PC-3 (cell line): ENCODE measurements around the gene ISOC1. TPM values are rescaled to one million over a fixed set of nuclear protein-coding genes. Genes with fewer than 3 reads are reported as not detected.

Experiments used
- ATAC-seq: fragments of 200-7000 bp; cut with Tn5 transposase; 2 replicates; pipeline ENCODE4 v1.9.1; 2020; ENCODE audit warnings: mild to moderate bottlenecking, moderate library complexity
- BruUV-seq: library from RNA; stranded (reverse); fragments of 400-500 nt; replicated peaks from 2 replicates; lab custom pipeline; 2021; lab: Mats Ljungman, UMichigan
- CTCF ChIA-PET: fragments of 300-600 bp; sonication (Branson Sonifier 250); formaldehyde crosslinking; loops from one replicate; lab custom pipeline; 2022; ENCODE audit warnings: antibody characterized with exemption; lab: Charles Lee
- POLR2A ChIA-PET: fragments of 300-600 bp; sonication (Branson Sonifier 250); formaldehyde crosslinking; loops from one replicate; lab custom pipeline; 2022; ENCODE audit warnings: antibody characterized with exemption; ENCODE audit not compliant: unreplicated experiment; lab: Charles Lee
- DNase-seq: peaks from one replicate; pipeline ENCODE4 v3.0.0-alpha.2; 2015
- H2AFZ ChIP-seq: fragments of 300-600 bp; sonication (generic); 2 replicates; pipeline ENCODE4 v1.6.0; 2016; ENCODE audit warnings: antibody characterized with exemption, low read length
- H3F3A ChIP-seq: fragments of 300-600 bp; sonication (generic); one replicate; pipeline ENCODE4 v1.6.0; 2017; ENCODE audit warnings: antibody characterized with exemption, low read length, control low read depth, mild to moderate bottlenecking; ENCODE audit not compliant: unreplicated experiment
- H3K27ac ChIP-seq: fragments of 300-600 bp; sonication (generic); 2 replicates; pipeline ENCODE4 v1.5.1; 2016; ENCODE audit warnings: mild to moderate bottlenecking, low read length
- H3K27me3 ChIP-seq: fragments of 300-600 bp; sonication (generic); 2 replicates; pipeline ENCODE4 v1.6.1; 2016; ENCODE audit warnings: low read length, mixed read lengths
- H3K36me3 ChIP-seq: fragments of 300-600 bp; sonication (generic); 2 replicates; pipeline ENCODE4 v1.6.1; 2016; ENCODE audit warnings: low read depth, mixed run types, low read length, mixed read lengths
- H3K4me1 ChIP-seq: fragments of 300-600 bp; sonication (generic); 2 replicates; pipeline ENCODE4 v1.5.1; 2016; ENCODE audit warnings: low read length; ENCODE audit not compliant: insufficient read depth
- H3K4me2 ChIP-seq: fragments of 300-600 bp; sonication (generic); 2 replicates; pipeline ENCODE4 v1.6.0; 2016; ENCODE audit warnings: low read length
- H3K4me3 ChIP-seq: fragments of 300-600 bp; sonication (generic); 2 replicates; pipeline ENCODE4 v1.5.1; 2016; ENCODE audit warnings: mild to moderate bottlenecking, low read length, mixed read lengths
- H3K79me2 ChIP-seq: fragments of 300-600 bp; sonication (generic); 2 replicates; pipeline ENCODE4 v1.6.1; 2017; ENCODE audit warnings: low read length, mixed read lengths
- H3K9ac ChIP-seq: fragments of 300-600 bp; sonication (generic); 2 replicates; pipeline ENCODE4 v1.6.0; 2016; ENCODE audit warnings: mild to moderate bottlenecking, low read length
- H3K9me2 ChIP-seq: fragments of 300-600 bp; sonication (generic); replicated peaks from 2 replicates; pipeline ENCODE4 v1.6.1; 2016; ENCODE audit warnings: mixed run types, low read length, mixed read lengths
- H3K9me3 ChIP-seq: fragments of 300-600 bp; sonication (generic); 2 replicates; pipeline ENCODE4 v1.6.1; 2016; ENCODE audit warnings: low read length, mixed read lengths
- H4K20me1 ChIP-seq: fragments of 300-600 bp; sonication (generic); 2 replicates; pipeline ENCODE4 v1.6.1; 2016; ENCODE audit warnings: low read length, mixed read lengths
- CTCF ChIP-seq: fragments of 300-600 bp; sonication (generic); conservative IDR thresholded peaks from 2 replicates; pipeline ENCODE4 v1.5.1; 2017; ENCODE audit warnings: antibody characterized with exemption, low read depth, mild to moderate bottlenecking, low read length
- EZH2 ChIP-seq: fragments of 300-600 bp; sonication (generic); IDR thresholded peaks from one replicate; pipeline ENCODE4 v1.6.1; 2017; ENCODE audit warnings: antibody characterized with exemption, mild to moderate bottlenecking, low read length; ENCODE audit not compliant: unreplicated experiment
- EZH2phosphoT487 ChIP-seq: fragments of 300-600 bp; sonication (generic); IDR thresholded peaks from 2 replicates; pipeline ENCODE4 v1.6.1; 2018; ENCODE audit warnings: mild to moderate bottlenecking, antibody characterized with exemption, low read length, borderline replicate concordance
- intact Hi-C: fragments of 100-400 bp; cut with micrococcal nuclease; formaldehyde crosslinking; loops from 2 replicates; pipeline ENCODE4 v1.9.0; 2023
- microRNA-seq: library from miRNA; unstranded; fragments of <30 nt; microRNA quantifications from one replicate; pipeline ENCODE4 v1.1.0, GENCODE V29; 2020; ENCODE audit not compliant: unreplicated experiment
- total RNA-seq: library from RNA; depleted of rRNA; stranded (reverse); fragments of >200 nt; gene quantifications from 2 replicates; pipeline ENCODE4 v1.2.3, GENCODE V29; 2014; rRNA removed

Gene ISOC1
- total RNA-seq, 1 experiment from 2014 or later, result 27.3 TPM

GRCh38 chr5:129141696-129142095 is 47.1 kb downstream of the ISOC1 start:
- no peak for DNase-seq
- TF ChIP-seq EZH2phosphoT487 (no peak), EZH2 (no peak), CTCF (no peak)
- intact Hi-C loops, result no loop called here
- H3K79me2 ChIP-seq, result no peaks in the 10 kb centered on the region
- ChIA-PET POLR2A (no interaction called here), CTCF (no interaction called here)
- H3K27me3 ChIP-seq, result 0 out of 2 replicates have a peak, but pooled peaks cover 5% of the 10 kb centered on the region
- H3K9me3 ChIP-seq, result no peaks in the 10 kb centered on the region
- no peak overlapping the region for H3K4me2 ChIP-seq
- H3K9me2 ChIP-seq, result no peaks in the 10 kb centered on the region
- no peak overlapping the region for H3K4me3 ChIP-seq
- BruUV-seq, result no TSS peak
- no peak overlapping the region for H2AFZ ChIP-seq
- no peaks in the 10 kb centered on the region for H3F3A ChIP-seq
- no peak overlapping the region for H3K9ac ChIP-seq
- no peaks in the 10 kb centered on the region for H3K36me3 ChIP-seq
- H4K20me1 ChIP-seq, result no peaks in the 10 kb centered on the region
- no peak for ATAC-seq
- no peak overlapping the region for H3K27ac ChIP-seq
- H3K4me1 ChIP-seq, result no peaks in the 10 kb centered on the region

GRCh38 chr5:129155876-129156275 is 61.3 kb downstream of the ISOC1 start:
- Histone ChIP-seq H3K9me3 (no peaks in the 10 kb centered on the region), H2AFZ (no peak overlapping the region), H3K4me1 (no peaks in the 10 kb centered on the region), H3F3A (no peaks in the 10 kb centered on the region), H3K9me2 (no peaks in the 10 kb centered on the region), H3K4me2 (no peak overlapping the region), H3K27me3 (peaks cover 6% of the 10 kb centered on the region; the same call in 1 of the 2 replicates), H4K20me1 (no peaks in the 10 kb centered on the region), H3K79me2 (no peaks in the 10 kb centered on the region), H3K27ac (no peak overlapping the region), H3K9ac (no peak overlapping the region), H3K4me3 (no peak overlapping the region), H3K36me3 (no peaks in the 10 kb centered on the region)
- intact Hi-C loops, result no loop called here
- BruUV-seq, result no TSS peak
- CTCF ChIA-PET, result no interaction called here
- no peak for DNase-seq
- no peak for TF ChIP-seq EZH2phosphoT487
- TF ChIP-seq EZH2, result no peak
- TF ChIP-seq CTCF, result no peak
- POLR2A ChIA-PET, result no interaction called here
- no peak for ATAC-seq

- H3K4me1 ChIP-seq, result no peaks in the 10 kb centered on the region
- no peaks in the 10 kb centered on the region; the same call in 1 of the 2 replicates for H3K9me2 ChIP-seq
- H3K36me3 ChIP-seq, result no peaks in the 10 kb centered on the region
- CTCF ChIA-PET, result no interaction called here
- no peaks in the 10 kb centered on the region for H3K79me2 ChIP-seq
- no peak overlapping the region for H3K4me3 ChIP-seq
- H3K27ac ChIP-seq, result no peak overlapping the region
- no peaks in the 10 kb centered on the region for H3K27me3 ChIP-seq
- H4K20me1 ChIP-seq, result no peaks in the 10 kb centered on the region
- POLR2A ChIA-PET, result no interaction called here
- no peak for DNase-seq
- TF ChIP-seq EZH2 (no peak), CTCF (no peak), EZH2phosphoT487 (no peak)
- H3K4me2 ChIP-seq, result no peak overlapping the region
- intact Hi-C loops, result no loop called here
- peaks cover 5% of the 10 kb centered on the region; the same call in 1 of the 2 replicates for H3K9me3 ChIP-seq
- H3F3A ChIP-seq, result no peaks in the 10 kb centered on the region
- no peak overlapping the region for H3K9ac ChIP-seq
- no peak overlapping the region for H2AFZ ChIP-seq
- BruUV-seq, result no TSS peak
- no peak for ATAC-seq
Measured at GRCh38 chr5:129161830-129162229, 67.3 kb downstream of the ISOC1 start.

Small RNA genes within 50 kb of the gene (microRNA-seq; reads per million reads assigned to microRNA genes)
- gene MIR4633, result not detected

Other genes with a start within 250 kb of the ISOC1 start
- not detected in 2 replicates for gene SLC27A6, start 129.3 kb upstream of the ISOC1 start, total RNA-seq